Activated T-helper 17 cell treated with anti-CD3 and anti-CD28 coated beads, Interleukin-2, amount 50 U/mL, for 72 hours (primary cell): ENCODE data around the gene ZNF710. TPM values are rescaled to one million over a fixed set of nuclear protein-coding genes. Genes with fewer than 3 reads are reported as not detected.
"Not testable (repeated sequence)": the region's sequence is repeated elsewhere in the genome, so short reads cannot be mapped to it uniquely, and the experiment has no call there.

ENCODE experiments used
- ATAC-seq: fragments of 150-1000 bp; cut with Tn5 transposase; replicated peaks from 2 replicates; pipeline ENCODE4 v1.10.0; 2021; ENCODE audit warnings: mild to moderate bottlenecking, moderate library complexity
- H3K27ac Mint-ChIP-seq: one replicate; pipeline ENCODE4 v1.8.0; 2022; ENCODE audit warnings: mixed read lengths
- H3K27me3 Mint-ChIP-seq: one replicate; pipeline ENCODE4 v1.8.0; 2022; ENCODE audit warnings: mixed read lengths
- H3K36me3 Mint-ChIP-seq: one replicate; pipeline ENCODE4 v1.8.0; 2022; ENCODE audit warnings: low read depth, mild to moderate bottlenecking, mixed read lengths
- H3K4me1 Mint-ChIP-seq: one replicate; pipeline ENCODE4 v1.8.0; 2022; ENCODE audit warnings: mixed read lengths
- H3K4me3 Mint-ChIP-seq: one replicate; pipeline ENCODE4 v1.8.0; 2022; ENCODE audit warnings: mild to moderate bottlenecking, mixed read lengths
- H3K9me3 Mint-ChIP-seq: one replicate; pipeline ENCODE4 v1.8.0; 2022; ENCODE audit warnings: mixed read lengths
- total RNA-seq, 2 donors: library from RNA; stranded (reverse); gene quantifications; one replicate each; pipeline ENCODE4 v1.2.3, GENCODE V29; 2022

Gene ZNF710
- total RNA-seq, result 10 to 100 TPM; 12.2 to 15.4 TPM

- H3K36me3 Mint-ChIP-seq, result peaks cover 6% of the 10 kb centered on the region
- H3K9me3 Mint-ChIP-seq, result no peaks in the 10 kb centered on the region
- ATAC-seq, result peak; percentile 52
- peaks cover 38% of the 10 kb centered on the region for H3K4me1 Mint-ChIP-seq
- H3K27ac Mint-ChIP-seq, result peak within 1 kb of the TSS; percentile 85
- H3K4me3 Mint-ChIP-seq, result peak within 1 kb of the TSS; percentile 79
- H3K27me3 Mint-ChIP-seq, result no peaks in the 10 kb centered on the region
Observed at GRCh38 chr15:90001062-90001682, at the start of gene ZNF710. TSS of gene ZNF710 (plus strand) at chr15:90001324. CDS start at chr15:90067138, 65,814 bp downstream.

- no peak overlapping the region for H3K27ac Mint-ChIP-seq
- no peak overlapping the region for H3K4me3 Mint-ChIP-seq
- ATAC-seq, result no peak
- no peaks in the 10 kb centered on the region for H3K27me3 Mint-ChIP-seq
- no peaks in the 10 kb centered on the region for H3K4me1 Mint-ChIP-seq
- H3K36me3 Mint-ChIP-seq, result no peaks in the 10 kb centered on the region
- peaks cover 3% of the 10 kb centered on the region for H3K9me3 Mint-ChIP-seq
Observed at GRCh38 chr15:89954541-89954940, 46.6 kb upstream of the ZNF710 start.

DNA sequence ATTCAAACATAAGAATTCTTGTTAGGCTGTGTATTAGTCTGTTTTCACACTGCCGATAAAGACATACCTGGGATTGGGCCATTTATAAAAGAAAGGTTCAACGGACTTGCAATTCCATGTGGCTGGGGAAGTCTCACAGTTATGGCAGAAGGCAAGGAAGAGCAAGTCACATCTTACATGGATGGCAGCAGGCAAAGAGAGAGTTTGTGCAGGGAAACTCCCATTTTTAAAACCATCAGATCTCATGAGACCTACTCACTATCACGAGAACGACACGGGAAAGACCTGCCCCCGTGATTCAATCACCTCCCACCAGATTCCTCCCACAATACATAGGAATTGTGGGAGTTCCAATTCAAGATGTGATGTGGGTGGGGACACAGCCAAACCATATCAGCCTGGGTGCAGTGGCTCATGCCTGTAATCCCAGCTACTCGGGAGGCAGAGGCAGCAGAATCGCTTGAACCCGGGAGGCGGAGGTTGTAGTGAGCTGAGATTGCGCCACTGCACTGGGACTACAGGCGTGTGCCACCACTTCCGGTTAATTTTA is 45.6 kb upstream of the ZNF710 start:
- not testable (repeated sequence) for H3K36me3 Mint-ChIP-seq, H3K27ac Mint-ChIP-seq, H3K4me1 Mint-ChIP-seq, ATAC-seq, H3K4me3 Mint-ChIP-seq, H3K9me3 Mint-ChIP-seq, H3K27me3 Mint-ChIP-seq

GRCh38 chr15:89958107-89958805 is 42.9 kb upstream of the ZNF710 start:
- H3K4me3 Mint-ChIP-seq, result no peak overlapping the region
- H3K27ac Mint-ChIP-seq, result no peak overlapping the region
- no peak for ATAC-seq
- H3K36me3 Mint-ChIP-seq, result no peaks in the 10 kb centered on the region
- H3K27me3 Mint-ChIP-seq, result no peaks in the 10 kb centered on the region
- H3K4me1 Mint-ChIP-seq, result no peaks in the 10 kb centered on the region
- peaks cover 3% of the 10 kb centered on the region for H3K9me3 Mint-ChIP-seq

DNA sequence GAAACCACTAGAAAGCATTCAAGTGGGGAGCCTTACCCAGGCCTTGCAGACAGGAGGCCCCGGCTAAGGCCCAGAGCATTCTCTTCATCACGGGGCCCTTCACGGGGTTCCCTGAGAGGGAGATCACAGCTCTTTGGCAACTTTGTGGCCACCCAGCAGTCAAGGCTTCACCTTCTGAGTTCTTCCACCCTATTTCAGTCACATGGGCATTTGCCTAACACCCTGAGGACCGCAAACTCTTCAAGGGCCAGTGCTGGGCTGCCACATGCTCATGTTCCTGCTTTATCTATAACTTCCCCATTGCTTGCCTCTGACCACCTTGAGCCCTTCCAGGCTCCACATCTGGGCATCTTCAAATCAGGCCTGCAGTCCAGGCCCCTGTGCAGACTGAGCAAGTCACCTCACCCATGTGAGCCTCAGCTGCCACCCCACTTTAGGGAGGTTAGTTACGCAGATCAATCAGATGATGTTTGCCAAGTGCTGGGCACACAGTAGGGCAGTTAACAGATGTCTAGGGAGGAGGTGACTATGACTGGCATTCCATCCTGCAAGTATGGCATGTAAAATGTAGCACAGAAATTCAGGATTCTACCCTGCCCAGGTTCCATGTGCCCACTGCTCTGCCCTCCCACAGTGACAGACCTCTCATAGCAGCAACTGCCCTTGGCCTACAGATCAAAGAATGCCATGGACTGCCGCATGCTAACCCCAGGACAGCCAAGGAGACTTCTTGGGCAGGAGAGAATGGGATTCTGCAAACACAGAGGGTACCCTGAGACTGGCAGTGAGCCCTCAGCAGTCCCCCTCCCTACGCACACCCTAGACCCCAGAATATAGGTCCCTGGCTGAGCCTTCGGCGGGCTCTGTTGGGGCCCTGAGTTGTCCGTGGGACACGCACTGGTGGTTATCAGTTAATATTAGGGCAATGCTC is 37.6 kb upstream of the ZNF710 start:
- Mint-ChIP-seq H3K4me1 (no peaks in the 10 kb centered on the region), H3K27ac (no peak overlapping the region), H3K27me3 (no peaks in the 10 kb centered on the region), H3K36me3 (no peaks in the 10 kb centered on the region), H3K9me3 (no peaks in the 10 kb centered on the region), H3K4me3 (no peak overlapping the region)
- no peak for ATAC-seq

- Mint-ChIP-seq H3K36me3 (no peaks in the 10 kb centered on the region), H3K4me3 (no peak overlapping the region), H3K4me1 (no peaks in the 10 kb centered on the region), H3K27me3 (no peaks in the 10 kb centered on the region), H3K27ac (no peak overlapping the region), H3K9me3 (no peaks in the 10 kb centered on the region)
- no peak for ATAC-seq
Observed at GRCh38 chr15:89964232-89964954, 36.7 kb upstream of the ZNF710 start.

GRCh38 chr15:89967881-89968280 is 33.2 kb upstream of the ZNF710 start:
- no peak for ATAC-seq
- no peak overlapping the region for H3K27ac Mint-ChIP-seq
- no peaks in the 10 kb centered on the region for H3K36me3 Mint-ChIP-seq
- no peaks in the 10 kb centered on the region for H3K4me1 Mint-ChIP-seq
- no peaks in the 10 kb centered on the region for H3K9me3 Mint-ChIP-seq
- H3K4me3 Mint-ChIP-seq, result no peak overlapping the region
- no peaks in the 10 kb centered on the region for H3K27me3 Mint-ChIP-seq

- Mint-ChIP-seq H3K27ac (no peak overlapping the region), H3K9me3 (no peaks in the 10 kb centered on the region), H3K4me3 (no peak overlapping the region), H3K27me3 (no peaks in the 10 kb centered on the region), H3K36me3 (no peaks in the 10 kb centered on the region), H3K4me1 (no peaks in the 10 kb centered on the region)
- peak; percentile 93 for ATAC-seq
Observed at GRCh38 chr15:89971592-89971997, 29.5 kb upstream of the ZNF710 start.

- no peak for ATAC-seq
- no peak overlapping the region for H3K27ac Mint-ChIP-seq
Observed at GRCh38 chr15:89972085-89972484, 29.0 kb upstream of the ZNF710 start.

DNA sequence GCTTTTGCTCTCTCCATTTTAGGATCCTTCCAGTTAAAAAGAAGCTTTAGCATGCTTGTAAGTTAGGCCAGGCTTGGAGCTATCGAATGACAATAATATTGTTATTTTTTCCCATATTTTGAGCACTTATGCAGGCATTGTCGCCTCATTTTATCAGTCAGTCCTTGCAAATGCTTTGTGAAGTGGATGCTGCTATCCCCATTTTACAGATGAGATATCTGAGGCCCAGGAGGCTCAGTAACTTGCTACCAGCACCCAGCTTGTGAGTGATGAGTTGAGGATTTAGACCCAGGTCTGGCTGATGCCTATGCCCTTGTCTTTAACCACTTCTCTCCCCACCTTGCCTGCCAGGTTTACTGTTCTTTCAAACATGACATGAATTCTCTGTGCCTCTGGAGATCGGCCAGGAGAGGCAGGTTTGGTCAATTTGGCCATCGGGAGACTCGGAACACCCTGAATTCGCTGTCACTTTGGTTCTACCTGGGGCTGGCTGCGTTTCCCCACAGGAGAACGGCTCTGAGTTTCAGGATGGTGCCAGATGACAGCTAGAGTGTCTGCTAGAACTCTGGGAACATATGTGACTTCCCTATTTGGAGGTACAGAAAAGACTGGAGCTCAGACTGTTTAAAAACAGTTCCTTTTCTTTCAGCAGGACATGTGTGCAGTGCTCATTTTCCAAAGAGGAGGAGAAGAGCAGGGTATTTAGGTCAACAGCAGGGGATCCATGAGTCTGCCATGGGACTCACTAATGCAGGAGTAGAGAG is 25.5 kb upstream of the ZNF710 start:
- H3K36me3 Mint-ChIP-seq, result no peaks in the 10 kb centered on the region
- H3K9me3 Mint-ChIP-seq, result no peaks in the 10 kb centered on the region
- no peak overlapping the region for H3K4me3 Mint-ChIP-seq
- no peak overlapping the region for H3K27ac Mint-ChIP-seq
- no peaks in the 10 kb centered on the region for H3K4me1 Mint-ChIP-seq
- H3K27me3 Mint-ChIP-seq, result no peaks in the 10 kb centered on the region
- ATAC-seq, result no peak

More at GRCh38 chr15:89972085-89972484, 29.0 kb upstream of the ZNF710 start:
- Mint-ChIP-seq H3K4me3 (no peak overlapping the region), H3K4me1 (no peaks in the 10 kb centered on the region), H3K36me3 (no peaks in the 10 kb centered on the region), H3K27me3 (no peaks in the 10 kb centered on the region), H3K9me3 (no peaks in the 10 kb centered on the region)

DNA sequence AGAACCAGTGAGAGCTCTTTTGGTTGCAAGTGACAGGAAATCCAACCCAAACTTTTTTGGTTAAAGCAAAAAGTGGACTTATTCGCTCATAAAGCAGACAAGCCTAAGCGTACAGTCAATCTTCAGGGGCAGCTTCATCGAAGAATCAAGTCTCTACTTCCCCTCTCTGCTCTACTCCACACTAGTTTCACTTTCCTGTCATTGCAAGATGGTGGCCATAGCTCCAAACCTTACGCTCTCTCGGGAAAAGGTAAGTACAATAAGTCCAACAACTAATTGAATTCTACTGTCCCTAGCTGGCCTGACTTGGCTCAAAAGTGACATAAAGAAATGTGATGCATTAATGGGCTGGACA is 24.9 kb upstream of the ZNF710 start:
- Mint-ChIP-seq H3K27ac (no peak overlapping the region), H3K4me1 (no peaks in the 10 kb centered on the region), H3K4me3 (no peak overlapping the region), H3K9me3 (no peaks in the 10 kb centered on the region), H3K27me3 (no peaks in the 10 kb centered on the region), H3K36me3 (no peaks in the 10 kb centered on the region)
- ATAC-seq, result no peak

DNA sequence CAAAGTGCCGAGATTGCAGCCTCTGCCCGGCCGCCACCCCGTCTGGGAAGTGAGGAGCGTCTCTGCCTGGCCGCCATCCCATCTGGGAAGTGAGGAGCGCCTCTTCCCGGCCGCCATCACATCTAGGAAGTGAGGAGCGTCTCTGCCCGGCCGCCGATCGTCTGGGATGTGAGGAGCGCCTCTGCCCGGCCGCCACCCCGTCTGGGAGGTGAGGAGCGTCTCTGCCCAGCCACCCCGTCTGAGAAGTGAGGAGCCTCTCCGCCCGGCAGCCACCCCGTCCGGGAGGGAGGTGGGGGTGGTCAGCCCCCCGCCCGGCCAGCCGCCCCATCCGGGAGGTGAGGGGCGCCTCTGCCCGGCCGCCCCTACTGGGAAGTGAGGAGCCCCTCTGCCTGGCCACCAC is 23.3 kb upstream of the ZNF710 start:
- H3K27ac Mint-ChIP-seq, ATAC-seq, H3K4me3 Mint-ChIP-seq, H3K27me3 Mint-ChIP-seq, H3K4me1 Mint-ChIP-seq, H3K9me3 Mint-ChIP-seq, H3K36me3 Mint-ChIP-seq: not testable (repeated sequence)

- no peak overlapping the region for H3K4me3 Mint-ChIP-seq
- no peak overlapping the region for H3K27ac Mint-ChIP-seq
- peaks cover under 1% of the 10 kb centered on the region for H3K9me3 Mint-ChIP-seq
- H3K4me1 Mint-ChIP-seq, result no peaks in the 10 kb centered on the region
- no peaks in the 10 kb centered on the region for H3K36me3 Mint-ChIP-seq
- no peak for ATAC-seq
- H3K27me3 Mint-ChIP-seq, result no peaks in the 10 kb centered on the region
Observed at GRCh38 chr15:89978914-89979313, 22.2 kb upstream of the ZNF710 start.
